Hematopoietic multipotent progenitor cell treated with erythropoietin and hydrocortisone succinate and interleukin-3 and kit ligand, for 17 days (in vitro differentiated cells): ENCODE results near the gene TRIM9.
"Not testable (repeated sequence)": the region's sequence is repeated elsewhere in the genome, so short reads cannot be mapped to it uniquely, and the experiment has no call there.

Source experiments
- DNase-seq: peaks from one replicate; pipeline ENCODE4 v3.0.0-alpha.2; 2015; ENCODE audit warnings: low spot score

Gene TRIM9

GRCh38 chr14:50963919-50964318 is 131.0 kb downstream of the TRIM9 start:
- DNase-seq = no peak

- no peak for DNase-seq
Measured at GRCh38 chr14:50961605-50962221, 133.2 kb downstream of the TRIM9 start.

GRCh38 chr14:50957296-50957695 is 137.6 kb downstream of the TRIM9 start:
- no peak for DNase-seq

GRCh38 chr14:50956421-50956820 is 138.5 kb downstream of the TRIM9 start:
- DNase-seq = not testable (repeated sequence)

- peak; percentile 48 for DNase-seq
Measured at GRCh38 chr14:50955373-50956043, 139.4 kb downstream of the TRIM9 start.

GRCh38 chr14:50954811-50955372 is 140.0 kb downstream of the TRIM9 start:
- no peak for DNase-seq

- DNase-seq = no peak
Measured at GRCh38 chr14:50953502-50953901, 141.4 kb downstream of the TRIM9 start.

- no peak for DNase-seq
Measured at GRCh38 chr14:50951032-50951431, 143.9 kb downstream of the TRIM9 start.

GRCh38 chr14:50948205-50948604 is 146.7 kb downstream of the TRIM9 start:
- no peak for DNase-seq

- DNase-seq = no peak
Measured at GRCh38 chr14:50947446-50947845, 147.5 kb downstream of the TRIM9 start.

- no peak for DNase-seq
Measured at GRCh38 chr14:50946234-50946935, 148.5 kb downstream of the TRIM9 start.

GRCh38 chr14:50944647-50945413 is 150.1 kb downstream of the TRIM9 start:
- no peak for DNase-seq

- no peak for DNase-seq
Measured at GRCh38 chr14:50943943-50944646, 150.8 kb downstream of the TRIM9 start, which contains the start of gene PYGL. PYGL (minus strand) TSS chr14:50944483; CDS start chr14:50944403, 80 bp downstream.

GRCh38 chr14:50943261-50943942 is 151.5 kb downstream of the TRIM9 start:
- DNase-seq = no peak

- DNase-seq = not testable (repeated sequence)
Measured at GRCh38 chr14:50941638-50942037, 153.3 kb downstream of the TRIM9 start.

- no peak for DNase-seq
Measured at GRCh38 chr14:50941151-50941550, 153.8 kb downstream of the TRIM9 start.

- no peak for DNase-seq
Measured at GRCh38 chr14:50937800-50938199, 157.1 kb downstream of the TRIM9 start.

GRCh38 chr14:50937325-50937724 is 157.6 kb downstream of the TRIM9 start:
- DNase-seq = no peak

- no peak for DNase-seq
Measured at GRCh38 chr14:50936882-50937281, 158.0 kb downstream of the TRIM9 start.

- DNase-seq = no peak
Measured at GRCh38 chr14:50936016-50936340, 158.9 kb downstream of the TRIM9 start.
